ENCODE data around the gene KCNMA1. TPM values are rescaled to one million over a fixed set of nuclear protein-coding genes. Genes with fewer than 3 reads are reported as not detected.

Gene KCNMA1
- total and polyA plus RNA-seq, 10 of the 15 experiments (the other 5 are each of a cell fraction or from before 2014, with no cell fraction given): 8.5 to 77.0 (median 21.3) TPM

DNA sequence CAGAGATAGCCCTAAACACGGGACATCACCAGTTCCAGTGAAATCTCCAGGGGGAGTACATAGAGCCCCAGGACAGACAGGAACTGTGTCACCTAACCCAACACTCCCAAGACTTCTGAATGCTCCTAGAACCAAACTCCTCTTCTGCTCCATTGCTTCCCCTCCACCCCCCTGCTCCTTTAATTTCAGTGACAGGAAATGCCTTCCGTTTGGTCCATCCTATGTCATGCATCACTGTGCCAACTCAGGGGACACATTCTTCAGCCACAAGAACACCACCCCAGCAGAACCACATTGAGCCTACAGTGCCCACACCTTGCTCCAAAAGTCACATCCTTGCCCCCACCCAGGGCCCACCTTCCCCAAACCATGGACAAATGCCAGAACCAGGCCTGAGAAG is 100.5 kb downstream of the KCNMA1 start:
- H3K27ac ChIP-seq (ENCODE audit: control insufficient read depth, insufficient read depth): no peak overlapping the region
- no peaks in the 10 kb centered on the region for H3K27me3 ChIP-seq (replicated peaks in 1 of 2; ENCODE audit: control insufficient read depth in 2 of 2, insufficient read depth in 2 of 2, low read length in 1 of 2)
- ChIA-PET POLR2A (interaction anchor here (0.5 kb wide), 1 partner anchor 20 kb away, joined by 3 read pairs; no protein-coding TSS in a partner anchor), CTCF (interaction anchor here (0.8 to 1.6 kb wide), 2 partner anchors 30 to 52 kb away, joined by 3 to 4 read pairs; no protein-coding TSS in a partner anchor), RAD21 (ENCODE audit: unreplicated experiment) (no interaction called here), SMC1A (ENCODE audit: uncharacterized antibody, unreplicated experiment) (interaction anchor here (1.1 to 1.6 kb wide), 3 partner anchors 9 to 32 kb away, joined by 3 read pairs; no protein-coding TSS in a partner anchor)
- H3K9me3 ChIP-seq (replicated peaks; ENCODE audit: control insufficient read depth, insufficient read depth, low read length): no peaks in the 10 kb centered on the region
- WGBS (ENCODE audit: insufficient coverage, insufficient replicate concordance, low lambda C conversion rate, missing lambda C conversion rate): 0% methylated on average over 2 of the region's 2 CpGs
- no peak for FAIRE-seq
- H4K20me1 ChIP-seq (ENCODE audit: control insufficient read depth, insufficient read depth): no peaks in the 10 kb centered on the region
- no peak for DNase-seq (ENCODE audit: low read depth, low spot score)
- H3K36me3 ChIP-seq (ENCODE audit: control insufficient read depth in 2 of 2, insufficient read depth in 2 of 2, low read length in 1 of 2): no peaks in the 10 kb centered on the region
- H3K4me2 ChIP-seq (ENCODE audit: control insufficient read depth, insufficient read depth): no peak overlapping the region
- H3K9ac ChIP-seq (ENCODE audit: control insufficient read depth, insufficient read depth, low read length): no peak overlapping the region
- BruUV-seq (replicated peaks): no TSS peak
- H2AFZ ChIP-seq (ENCODE audit: control insufficient read depth, low read depth, low read length): no peak overlapping the region
- in situ Hi-C loops (cut with MboI): no loop called here
- no peaks in the 10 kb centered on the region for H3K79me2 ChIP-seq (ENCODE audit: control insufficient read depth, insufficient read depth, low read length)
- no peak overlapping the region for H3K4me3 ChIP-seq
- TF ChIP-seq RB1 (IDR thresholded peaks at IDR 0.05; ENCODE audit: borderline replicate concordance) (no peak), SKIL (IDR thresholded peaks at IDR 0.05; ENCODE audit: low read depth, poor library complexity, severe bottlenecking) (no peak), DPF2 (IDR thresholded peaks at IDR 0.05) (no peak), MLLT1 (IDR thresholded peaks at IDR 0.05) (no peak), SMC3 (IDR thresholded peaks at IDR 0.05; ENCODE audit: borderline replicate concordance, low read length) (no peak), PAX5 (IDR thresholded peaks at IDR 0.05; ENCODE audit: borderline replicate concordance, low read depth, low read length) (no peak)
- TF ChIP-seq, protein P1, sequence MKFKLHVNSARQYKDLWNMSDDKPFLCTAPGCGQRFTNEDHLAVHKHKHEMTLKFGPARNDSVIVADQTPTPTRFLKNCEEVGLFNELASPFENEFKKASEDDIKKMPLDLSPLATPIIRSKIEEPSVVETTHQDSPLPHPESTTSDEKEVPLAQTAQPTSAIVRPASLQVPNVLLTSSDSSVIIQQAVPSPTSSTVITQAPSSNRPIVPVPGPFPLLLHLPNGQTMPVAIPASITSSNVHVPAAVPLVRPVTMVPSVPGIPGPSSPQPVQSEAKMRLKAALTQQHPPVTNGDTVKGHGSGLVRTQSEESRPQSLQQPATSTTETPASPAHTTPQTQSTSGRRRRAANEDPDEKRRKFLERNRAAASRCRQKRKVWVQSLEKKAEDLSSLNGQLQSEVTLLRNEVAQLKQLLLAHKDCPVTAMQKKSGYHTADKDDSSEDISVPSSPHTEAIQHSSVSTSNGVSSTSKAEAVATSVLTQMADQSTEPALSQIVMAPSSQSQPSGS (IDR thresholded peaks at IDR 0.05; ENCODE audit: low read length): no peak
- intact Hi-C loops (cut with micrococcal nuclease; ENCODE audit: unreplicated experiment): no loop called here
- H3K4me1 ChIP-seq (ENCODE audit: control insufficient read depth, insufficient read depth, low read length): no peaks in the 10 kb centered on the region
- ATAC-seq: no peak
